Esophagus (tissue), 2 donors: ENCODE measurements around the gene ELMO1. TPM values are rescaled to one million over a fixed set of nuclear protein-coding genes. Genes with fewer than 3 reads are reported as not detected.

ENCODE experiments used
- H3K27ac ChIP-seq, 2 donors: one replicate each; pipeline ENCODE4 v1.5.1; 2013; ENCODE audit warnings: low read depth in 2 of 2, mild to moderate bottlenecking in 2 of 2, inconsistent platforms in 1 of 2, low read length in 1 of 2, moderate library complexity in 1 of 2
- H3K27me3 ChIP-seq, 2 donors: one replicate each; pipeline ENCODE4 v1.6.1; 2013; ENCODE audit warnings: low read length in 2 of 2, control low read depth in 1 of 2, mild to moderate bottlenecking in 1 of 2; ENCODE audit not compliant: insufficient read depth in 2 of 2, control insufficient read depth in 1 of 2
- H3K36me3 ChIP-seq, 2 donors: one replicate each; pipeline ENCODE4 v1.6.1; 2013; ENCODE audit warnings: low read length in 1 of 2; ENCODE audit not compliant: control insufficient read depth in 2 of 2, insufficient read depth in 2 of 2
- H3K4me1 ChIP-seq, 2 donors: one replicate each; pipeline ENCODE4 v1.6.1; 2013; ENCODE audit warnings: low read length in 1 of 2; ENCODE audit not compliant: control insufficient read depth in 2 of 2, insufficient read depth in 2 of 2
- H3K4me3 ChIP-seq, 2 donors: one replicate each; pipeline ENCODE4 v1.5.1; 2013; ENCODE audit warnings: low read length in 2 of 2, mild to moderate bottlenecking in 2 of 2, low read depth in 1 of 2, moderate library complexity in 1 of 2
- H3K9me3 ChIP-seq, 2 donors: one replicate each; pipeline ENCODE4 v1.6.1; 2013; ENCODE audit warnings: mild to moderate bottlenecking in 2 of 2, low read depth in 1 of 2, low read length in 1 of 2, moderate library complexity in 1 of 2; ENCODE audit not compliant: control insufficient read depth in 2 of 2, insufficient read depth in 1 of 2
- WGBS, 2 donors: extraction: QIAGEN DNeasy Blood & Tissue Kit; methylation state at CpG; one replicate each; pipeline ENCODE4 v1.1.7; 2013; 5-methylcytosine and 5-hydroxymethylcytosine counted together
- polyA plus RNA-seq, 2 donors: library from polyadenylated mRNA; stranded (reverse); fragments of 200-250 nt; gene quantifications; one replicate each; pipeline ENCODE4 v1.2.3, GENCODE V29; 2013
- donor health status: healthy with polysubstance abuse.
- donor health status: Bipolar disorder and iron deficiency.

Gene ELMO1
- polyA plus RNA-seq, 2 donors = 1.5 to 2.9 TPM

DNA sequence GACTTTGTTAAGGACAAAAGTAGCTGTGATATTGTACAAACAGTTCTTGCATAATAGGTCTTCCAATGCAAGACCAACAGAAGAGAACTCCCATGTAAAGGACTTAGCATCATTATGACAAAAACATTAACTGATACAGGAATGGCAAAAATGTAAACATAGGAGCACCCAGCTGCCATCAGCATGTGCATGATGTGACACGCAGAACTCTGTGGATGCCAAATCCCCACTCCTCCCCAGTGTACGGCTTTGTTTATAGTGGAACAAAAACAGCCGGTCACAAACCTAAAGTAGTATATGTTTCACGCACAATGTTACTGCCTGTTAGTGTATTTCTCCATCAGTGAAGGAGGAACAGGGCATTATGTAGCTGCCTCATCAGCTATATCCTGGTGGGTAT lies 408.3 kb downstream of the ELMO1 start:
- H3K27me3 ChIP-seq = no peaks in the 10 kb centered on the region
- no peak overlapping the region for H3K27ac ChIP-seq
- H3K36me3 ChIP-seq = no peaks in the 10 kb centered on the region
- no peaks in the 10 kb centered on the region for H3K9me3 ChIP-seq
- no peaks in the 10 kb centered on the region for H3K4me1 ChIP-seq
- H3K4me3 ChIP-seq = no peak overlapping the region
- WGBS, 2 donors = 48 to 60% methylated on average over 4 of the region's 4 CpGs

GRCh38 chr7:37039131-37039749 lies 409.4 kb downstream of the ELMO1 start:
- Histone ChIP-seq H3K36me3 (no peaks in the 10 kb centered on the region), H3K4me3 (no peak overlapping the region), H3K27me3 (no peaks in the 10 kb centered on the region), H3K9me3 (no peaks in the 10 kb centered on the region), H3K4me1 (no peaks in the 10 kb centered on the region), H3K27ac (no peak overlapping the region)
- WGBS, 2 donors = 86% methylated on average over 3 of the region's 3 CpGs

GRCh38 chr7:37038706-37039105 lies 410.0 kb downstream of the ELMO1 start:
- Histone ChIP-seq H3K9me3 (no peaks in the 10 kb centered on the region), H3K27ac (no peak overlapping the region), H3K36me3 (no peaks in the 10 kb centered on the region), H3K4me3 (no peak overlapping the region), H3K27me3 (no peaks in the 10 kb centered on the region), H3K4me1 (no peaks in the 10 kb centered on the region)

GRCh38 chr7:37037286-37037685 lies 411.4 kb downstream of the ELMO1 start:
- peaks cover 0 to under 1% of the 10 kb centered on the region in 2 donors for H3K4me1 ChIP-seq
- H3K27ac ChIP-seq = no peak overlapping the region
- 78 to 83% methylated on average over 5 of the region's 5 CpGs for WGBS, 2 donors

GRCh38 chr7:37035631-37036030 lies 413.0 kb downstream of the ELMO1 start:
- H3K4me1 ChIP-seq = peaks cover 0 to 4% of the 10 kb centered on the region in 2 donors
- H3K27me3 ChIP-seq = no peaks in the 10 kb centered on the region
- H3K4me3 ChIP-seq = no peak overlapping the region
- H3K9me3 ChIP-seq = no peaks in the 10 kb centered on the region
- H3K27ac ChIP-seq = no peak overlapping the region
- no peaks in the 10 kb centered on the region for H3K36me3 ChIP-seq

More at GRCh38 chr7:37037286-37037685, 411.4 kb downstream of the ELMO1 start:
- Histone ChIP-seq H3K27me3 (no peaks in the 10 kb centered on the region), H3K4me3 (no peak overlapping the region), H3K9me3 (no peaks in the 10 kb centered on the region), H3K36me3 (no peaks in the 10 kb centered on the region)

DNA sequence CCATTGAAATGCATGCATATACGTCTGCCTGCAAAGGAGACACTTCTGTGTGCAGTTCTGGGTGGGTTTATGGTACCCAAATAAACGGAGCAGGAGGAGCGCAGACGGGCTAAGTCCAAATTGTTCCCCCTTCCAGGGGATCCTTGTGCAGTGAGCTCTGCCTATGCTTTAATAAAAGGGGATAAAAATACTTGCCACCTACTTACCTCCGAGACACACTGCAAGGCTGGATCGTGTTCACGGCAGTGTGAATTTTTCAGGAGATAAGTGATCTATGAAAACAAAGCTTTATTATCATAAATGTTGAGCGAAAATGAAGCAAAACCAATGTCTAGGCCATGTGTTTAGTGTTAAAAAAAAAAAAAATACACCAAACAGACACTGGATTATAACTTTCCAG lies 415.5 kb downstream of the ELMO1 start:
- WGBS, 2 donors = 92 to 96% methylated on average over 8 of the region's 8 CpGs
- no peak overlapping the region for H3K27ac ChIP-seq
- no peaks in the 10 kb centered on the region for H3K27me3 ChIP-seq
- no peak overlapping the region for H3K4me3 ChIP-seq
- H3K9me3 ChIP-seq = no peaks in the 10 kb centered on the region
- H3K4me1 ChIP-seq = peaks cover 0 to 4% of the 10 kb centered on the region in 2 donors
- H3K36me3 ChIP-seq = no peaks in the 10 kb centered on the region

DNA sequence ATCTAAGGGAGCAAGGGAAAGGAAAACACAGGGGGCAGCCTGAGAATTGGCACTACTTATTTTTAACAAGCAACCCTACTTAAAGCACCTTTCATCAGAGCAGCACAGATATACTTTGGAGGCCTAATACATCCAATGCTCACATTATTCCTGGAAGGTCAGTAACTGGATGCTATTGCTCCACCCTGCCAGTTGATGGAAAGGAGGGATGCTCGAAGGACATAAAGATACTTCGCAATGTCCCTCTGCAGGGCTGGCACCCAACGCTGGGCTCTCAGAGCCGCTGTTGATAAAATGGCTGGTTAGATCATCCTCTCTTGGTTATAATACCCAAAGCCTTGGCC lies 416.4 kb downstream of the ELMO1 start:
- Histone ChIP-seq H3K36me3 (no peaks in the 10 kb centered on the region), H3K27me3 (no peaks in the 10 kb centered on the region), H3K4me1 (peaks cover 0 to 4% of the 10 kb centered on the region in 2 donors), H3K9me3 (no peaks in the 10 kb centered on the region), H3K4me3 (no peak overlapping the region), H3K27ac (peak overlapping the region; percentile 62 to 76)
- WGBS, 2 donors = 67 to 84% methylated on average over 4 of the region's 4 CpGs

GRCh38 chr7:37031571-37032257 lies 416.9 kb downstream of the ELMO1 start:
- H3K36me3 ChIP-seq = no peaks in the 10 kb centered on the region
- H3K9me3 ChIP-seq = no peaks in the 10 kb centered on the region
- WGBS, 2 donors = 18 to 22% methylated on average over 9 of the region's 9 CpGs
- H3K27me3 ChIP-seq = no peaks in the 10 kb centered on the region
- H3K4me1 ChIP-seq = peaks cover 0 to 4% of the 10 kb centered on the region in 2 donors
- peak overlapping the region; percentile 65 to 76 for H3K27ac ChIP-seq
- H3K4me3 ChIP-seq = no peak overlapping the region

DNA sequence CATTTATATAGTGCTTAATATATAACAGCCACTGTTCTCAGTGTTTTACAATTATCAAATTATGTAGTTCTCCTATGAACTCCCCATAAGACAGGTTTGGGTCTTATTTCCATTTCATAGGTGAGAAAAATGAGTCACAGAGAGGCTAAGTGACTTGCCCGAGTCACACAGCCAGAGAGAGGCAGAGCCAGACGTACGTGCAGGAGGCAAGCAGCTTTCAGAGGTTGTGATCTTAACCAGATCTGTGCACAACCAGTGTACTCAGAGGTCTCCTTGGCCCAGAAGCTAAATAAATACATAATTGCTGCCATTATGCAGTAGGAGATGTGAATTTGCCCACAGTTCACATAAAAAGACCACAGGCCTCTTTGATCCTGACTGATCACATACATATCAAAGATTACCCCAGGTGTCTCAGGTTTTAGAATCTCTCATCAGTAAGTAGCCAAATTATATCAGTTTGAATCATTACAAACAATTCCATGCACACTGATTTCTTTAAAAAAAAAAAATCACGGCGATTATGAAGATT lies 419.7 kb downstream of the ELMO1 start:
- 81 to 86% methylated on average over 5 of the region's 5 CpGs for WGBS, 2 donors
- no peaks in the 10 kb centered on the region for H3K27me3 ChIP-seq
- H3K27ac ChIP-seq = no peak overlapping the region
- H3K36me3 ChIP-seq = no peaks in the 10 kb centered on the region
- no peaks in the 10 kb centered on the region for H3K9me3 ChIP-seq
- H3K4me3 ChIP-seq = no peak overlapping the region
- peaks cover 0 to 4% of the 10 kb centered on the region in 2 donors for H3K4me1 ChIP-seq
